Left lobe of liver (tissue), 1 donor: Measurements from ENCODE around the gene NOS3. TPM values are rescaled to one million over a fixed set of nuclear protein-coding genes. Genes with fewer than 3 reads are reported as not detected.

Source experiments
- total RNA-seq: library from RNA; stranded (reverse); gene quantifications from one replicate; pipeline ENCODE4 v1.2.1, GENCODE V29; 2021
- donor health status: DM: no; HTN: yes; CAD: no.

NOS3 gene
- total RNA-seq, 1 donor from 2014 or later = 8.7 TPM

Other genes with a start within 250 kb of the NOS3 start
- gene TMEM176B, start 190.7 kb upstream of the NOS3 start, total RNA-seq = 906 TPM
- 449 TPM for gene TMEM176A, start 190.2 kb upstream of the NOS3 start, total RNA-seq
- gene AOC1, start 138.5 kb upstream of the NOS3 start, total RNA-seq = 18.9 TPM
- gene KCNH2, start 12.7 kb upstream of the NOS3 start, total RNA-seq = 0.28 TPM
- not detected for gene ATG9B, start 33.5 kb downstream of the NOS3 start, total RNA-seq
- 29.1 TPM for gene ABCB8, start 37.4 kb downstream of the NOS3 start, total RNA-seq
- gene ASIC3, start 57.5 kb downstream of the NOS3 start, total RNA-seq = 2.2 TPM
- gene CDK5, start 66.9 kb downstream of the NOS3 start, total RNA-seq = 9.6 TPM
- gene SLC4A2, start 68.6 kb downstream of the NOS3 start, total RNA-seq = 83.1 TPM
- 61.3 TPM for gene FASTK, start 89.8 kb downstream of the NOS3 start, total RNA-seq
- 60.4 TPM for gene TMUB1, start 92.5 kb downstream of the NOS3 start, total RNA-seq
- gene AGAP3, start 95.5 kb downstream of the NOS3 start, total RNA-seq = 54.7 TPM
- gene GBX1, start 176.7 kb downstream of the NOS3 start, total RNA-seq = not detected
- not detected for gene ASB10, start 196.2 kb downstream of the NOS3 start, total RNA-seq
- not detected for gene H2BK1, start 219.5 kb downstream of the NOS3 start, total RNA-seq
- 7.8 TPM for gene ABCF2, start 236.2 kb downstream of the NOS3 start, total RNA-seq
- 16.1 TPM for gene CHPF2, start 241.5 kb downstream of the NOS3 start, total RNA-seq